GM12801 (cell line): ENCODE results near the gene STXBP6.

Experiments
- CTCF ChIP-seq: IDR thresholded peaks from one replicate; pipeline ENCODE4 v1.5.1; 2011; ENCODE audit warnings: control low read depth; ENCODE audit not compliant: insufficient read length; ENCODE audit errors: extremely low read depth

The STXBP6 gene

GRCh38 chr14:25052921-25053320 lies 3.0 kb upstream of the STXBP6 start:
- TF ChIP-seq CTCF = no peak

- no peak for TF ChIP-seq CTCF
These were observed 2.4 kb upstream of the STXBP6 start for GRCh38 chr14:25052385-25052784.

GRCh38 chr14:25050269-25051150 lies 563 bp upstream of the STXBP6 start:
- TF ChIP-seq CTCF = no peak

GRCh38 chr14:25049093-25049567 lies 817 bp downstream of the STXBP6 start:
- no peak for TF ChIP-seq CTCF

- TF ChIP-seq CTCF = no peak
These were observed 1.6 kb downstream of the STXBP6 start for GRCh38 chr14:25048170-25049016.

GRCh38 chr14:25046301-25046943 lies 3.5 kb downstream of the STXBP6 start:
- TF ChIP-seq CTCF = no peak
